Nephron progenitor cell (in vitro differentiated cells): Measurements from ENCODE around the gene SPRR1A.

Source experiments
- DNase-seq: peaks from one replicate; pipeline ENCODE4 v3.0.0; 2021
- H3K27ac Mint-ChIP-seq: 2 replicates; pipeline ENCODE4 v1.8.0; 2021; ENCODE audit warnings: mild to moderate bottlenecking, moderate library complexity, mixed read lengths
- H3K27me3 Mint-ChIP-seq: 2 replicates; pipeline ENCODE4 v1.8.0; 2021; ENCODE audit warnings: mild to moderate bottlenecking, low read depth, mixed read lengths; ENCODE audit not compliant: poor library complexity
- H3K36me3 Mint-ChIP-seq: 2 replicates; pipeline ENCODE4 v1.8.0; 2021; ENCODE audit warnings: low read depth, mixed read lengths
- H3K4me1 Mint-ChIP-seq: 2 replicates; pipeline ENCODE4 v1.8.0; 2021; ENCODE audit warnings: mixed read lengths
- H3K4me3 Mint-ChIP-seq: 2 replicates; pipeline ENCODE4 v1.8.0; 2021; ENCODE audit warnings: mild to moderate bottlenecking, moderate library complexity, mixed read lengths
- H3K9me3 Mint-ChIP-seq: 2 replicates; pipeline ENCODE4 v1.8.0; 2021; ENCODE audit warnings: mild to moderate bottlenecking, moderate library complexity, mixed read lengths
- CTCF ChIP-seq: fragments of 200-600 bp; sonication (generic); IDR thresholded peaks from 2 replicates; pipeline ENCODE4 v1.5.0; 2021; ENCODE audit warnings: antibody characterized with exemption

Gene SPRR1A

GRCh38 chr1:152968248-152968647 lies 15.6 kb upstream of the SPRR1A start:
- Mint-ChIP-seq H3K27ac (no peak overlapping the region), H3K9me3 (peaks cover 40% of the 10 kb centered on the region)
- no peak for TF ChIP-seq CTCF

DNA sequence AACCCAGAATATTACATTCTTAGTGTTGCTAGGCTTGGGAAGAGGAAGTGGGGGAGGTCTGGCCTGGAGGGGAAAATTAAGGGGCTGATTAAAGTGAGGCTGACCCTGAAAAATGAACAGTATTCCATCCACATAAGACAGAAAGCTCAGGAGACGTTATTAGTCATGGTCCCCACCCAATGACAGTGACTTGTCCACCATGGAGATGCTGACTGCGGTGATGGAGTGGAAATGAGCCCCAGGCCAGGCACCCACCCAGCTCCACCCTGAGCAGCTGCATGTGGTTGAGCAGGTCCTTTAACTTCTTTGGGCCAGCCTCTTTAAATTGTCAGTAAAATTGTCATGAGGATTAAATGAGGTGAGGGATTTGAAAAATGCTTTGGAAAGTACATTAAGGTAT lies 14.8 kb upstream of the SPRR1A start:
- peaks cover 38% of the 10 kb centered on the region for H3K9me3 Mint-ChIP-seq
- TF ChIP-seq CTCF = no peak
- DNase-seq = no peak
- no peaks in the 10 kb centered on the region for H3K36me3 Mint-ChIP-seq
- no peaks in the 10 kb centered on the region for H3K4me1 Mint-ChIP-seq
- H3K4me3 Mint-ChIP-seq = no peak overlapping the region
- peaks cover 9% of the 10 kb centered on the region for H3K27me3 Mint-ChIP-seq
- H3K27ac Mint-ChIP-seq = no peak overlapping the region

More at GRCh38 chr1:152968248-152968647, 15.6 kb upstream of the SPRR1A start:
- Mint-ChIP-seq H3K4me3 (no peak overlapping the region), H3K4me1 (no peaks in the 10 kb centered on the region), H3K27me3 (peaks cover 9% of the 10 kb centered on the region), H3K36me3 (no peaks in the 10 kb centered on the region)
- no peak for DNase-seq

DNA sequence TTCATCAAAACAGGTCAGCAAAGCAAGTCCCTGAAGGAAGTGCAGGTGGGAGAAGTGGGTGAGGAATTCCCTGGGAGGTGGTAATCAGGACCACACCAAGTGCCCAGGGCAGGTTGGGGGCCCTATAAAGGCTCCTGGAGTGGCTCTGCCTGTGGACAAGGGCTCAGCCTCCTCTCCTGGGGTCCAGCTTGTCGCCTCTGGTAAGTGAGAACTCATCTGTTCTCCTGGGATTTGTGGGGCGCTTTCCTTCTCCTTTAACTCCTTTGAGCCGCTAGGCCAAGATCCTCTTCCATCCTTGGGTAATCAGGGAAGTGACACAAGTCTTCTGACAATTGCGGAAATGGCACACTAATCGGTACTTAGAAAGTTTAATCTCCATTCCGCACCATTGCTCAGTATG lies 13.4 kb upstream of the SPRR1A start, which contains the start of gene SPRR4:
SPRR4 (plus strand) TSS at position 154 of the 400 bp plus-strand sequence. CDS start 1,243 bp downstream, outside the sequence.
- Mint-ChIP-seq H3K27me3 (peaks cover 9% of the 10 kb centered on the region), H3K4me3 (no peak within 1 kb of the TSS)
- no peak for DNase-seq

DNA sequence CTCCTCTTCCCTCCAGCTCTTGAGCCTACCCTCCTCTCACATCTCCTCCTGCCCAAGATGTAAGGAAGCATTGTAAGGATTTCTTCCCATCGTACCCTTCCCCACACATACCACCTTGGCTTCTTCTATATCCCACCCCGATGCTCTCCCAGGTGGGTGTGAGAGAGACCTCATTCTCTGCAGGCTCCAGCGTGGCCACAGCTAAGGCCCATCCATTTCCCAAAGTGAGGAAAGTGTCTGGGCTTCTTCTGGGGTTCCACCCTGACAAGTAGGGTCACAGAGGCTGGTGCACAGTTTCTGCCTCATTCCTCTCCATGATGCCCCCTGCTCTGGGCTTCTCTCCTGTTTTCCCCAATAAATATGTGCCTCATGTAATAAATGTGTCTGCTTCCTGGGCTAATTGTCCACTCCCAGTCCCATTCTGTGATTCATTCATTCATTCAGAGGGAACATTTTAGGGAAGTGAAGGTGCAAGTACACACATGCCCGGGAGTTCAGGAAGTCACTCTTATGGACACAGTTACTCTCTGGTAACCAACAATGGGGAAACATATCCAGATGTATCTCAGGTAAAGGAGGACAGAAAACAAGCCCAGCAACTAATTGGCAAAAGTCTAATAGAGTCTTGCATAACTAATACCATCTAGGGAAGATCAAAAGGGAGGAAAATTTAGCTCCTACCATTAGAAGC lies 11.5 kb upstream of the SPRR1A start:
- Mint-ChIP-seq H3K36me3 (no peaks in the 10 kb centered on the region), H3K27ac (no peak overlapping the region), H3K4me1 (no peaks in the 10 kb centered on the region), H3K4me3 (no peak overlapping the region), H3K9me3 (peaks cover 27% of the 10 kb centered on the region), H3K27me3 (peaks cover 3% of the 10 kb centered on the region)
- DNase-seq = no peak
- no peak for TF ChIP-seq CTCF

More for the DNA sequence above, 13.4 kb upstream of the SPRR1A start, which contains the start of gene SPRR4:
- no peak for TF ChIP-seq CTCF
- H3K27ac Mint-ChIP-seq = no peak within 1 kb of the TSS
- H3K9me3 Mint-ChIP-seq = peaks cover 32% of the 10 kb centered on the region
- no peaks in the 10 kb centered on the region for H3K36me3 Mint-ChIP-seq
- H3K4me1 Mint-ChIP-seq = no peaks in the 10 kb centered on the region

- H3K9me3 Mint-ChIP-seq = peaks cover 21% of the 10 kb centered on the region
- no peak for DNase-seq
- H3K27me3 Mint-ChIP-seq = peaks cover 3% of the 10 kb centered on the region
- no peaks in the 10 kb centered on the region for H3K4me1 Mint-ChIP-seq
- H3K4me3 Mint-ChIP-seq = no peak overlapping the region
- H3K27ac Mint-ChIP-seq = no peak overlapping the region
- no peak for TF ChIP-seq CTCF
- no peaks in the 10 kb centered on the region for H3K36me3 Mint-ChIP-seq
Measured at GRCh38 chr1:152976688-152977087, 7.2 kb upstream of the SPRR1A start.

GRCh38 chr1:152977614-152978013 lies 6.3 kb upstream of the SPRR1A start:
- H3K4me3 Mint-ChIP-seq = no peak overlapping the region

More at GRCh38 chr1:152977614-152978013, 6.3 kb upstream of the SPRR1A start:
- H3K27ac Mint-ChIP-seq = no peak overlapping the region
- peaks cover 21% of the 10 kb centered on the region for H3K9me3 Mint-ChIP-seq
- peaks cover under 1% of the 10 kb centered on the region for H3K4me1 Mint-ChIP-seq
- no peak for DNase-seq
- no peaks in the 10 kb centered on the region for H3K36me3 Mint-ChIP-seq
- peaks cover 3% of the 10 kb centered on the region for H3K27me3 Mint-ChIP-seq
- TF ChIP-seq CTCF = no peak
